Endothelial cell of umbilical vein (primary cell): ENCODE data around the gene CAMKK2. TPM values are rescaled to one million over a fixed set of nuclear protein-coding genes. Genes with fewer than 3 reads are reported as not detected.

ENCODE experiments used
- BruUV-seq: library from RNA; stranded (reverse); fragments of 400-500 nt; replicated peaks from 2 replicates; lab custom pipeline; 2021; lab: Mats Ljungman, UMichigan
- CTCF ChIA-PET: fragments of 300-600, 350-600 bp; sonication (Branson Sonifier 250); formaldehyde crosslinking; loops from one replicate; lab custom pipeline; 2021; ENCODE audit warnings: antibody characterized with exemption, inconsistent platforms; lab: Charles Lee
- POLR2A ChIA-PET: fragments of 300-600, 350-600 bp; sonication (Branson Sonifier 250); formaldehyde crosslinking; loops from one replicate; lab custom pipeline; 2021; ENCODE audit warnings: antibody characterized with exemption, inconsistent platforms; lab: Charles Lee
- DNase-seq: peaks from one replicate; pipeline ENCODE4 v3.0.0-alpha.2; 2011; ENCODE audit warnings: low read depth, low spot score
- FAIRE-seq: peaks from 2 replicates; lab custom pipeline; 2011; peaks lifted over from hg19 to GRCh38; lab: Jason Lieb, UNC
- H2AFZ ChIP-seq: 2 replicates; pipeline ENCODE4 v1.6.0; 2012; ENCODE audit warnings: low read depth, low read length, control low read depth, inconsistent platforms
- H3K27ac ChIP-seq: 2 replicates; pipeline ENCODE4 v1.5.1; 2011; ENCODE audit warnings: low read depth, mild to moderate bottlenecking, control low read depth, low read length, moderate library complexity; ENCODE audit not compliant: insufficient read depth
- H3K27me3 ChIP-seq, 2 experiments: 2 replicates each; pipeline versions ENCODE4 v1.6.0 to v1.6.1; 2011; ENCODE audit warnings: low read length in 2 of 2, mixed read lengths in 1 of 2; ENCODE audit not compliant: control insufficient read depth in 2 of 2, insufficient read depth in 2 of 2
- H3K36me3 ChIP-seq, 2 experiments: 2 replicates in 1 of 2; 3 replicates in 1 of 2; pipeline ENCODE4 v1.5.1; 2011; ENCODE audit warnings: low read length in 2 of 2, mild to moderate bottlenecking in 1 of 2, moderate library complexity in 1 of 2; ENCODE audit not compliant: control insufficient read depth in 2 of 2, insufficient read depth in 2 of 2; ENCODE audit errors: extremely low read depth in 1 of 2
- H3K4me1 ChIP-seq: 3 replicates; pipeline ENCODE4 v1.5.1; 2011; ENCODE audit warnings: mild to moderate bottlenecking, low read length; ENCODE audit not compliant: control insufficient read depth, insufficient read depth; ENCODE audit errors: extremely low read depth
- H3K4me2 ChIP-seq: 2 replicates; pipeline ENCODE4 v1.6.1; 2011; ENCODE audit warnings: low read length, control low read depth, mixed read lengths; ENCODE audit not compliant: insufficient read depth
- H3K4me3 ChIP-seq, 3 experiments: fragments of 200-600 bp in 1 of 3; sonication (generic), shearing (Covaris generic) in 1 of 3; replicated peaks in 1 of 3; 2 replicates each; pipeline ENCODE4 v1.5.1; 2011 to 2016; ENCODE audit warnings: control low read depth in 3 of 3, low read length in 3 of 3, mild to moderate bottlenecking in 2 of 3, inconsistent platforms in 1 of 3, low read depth in 1 of 3, moderate library complexity in 1 of 3; ENCODE audit not compliant: insufficient read depth in 1 of 3
- H3K79me2 ChIP-seq: 2 replicates; pipeline ENCODE4 v1.6.0; 2012; ENCODE audit warnings: low read length, inconsistent platforms; ENCODE audit not compliant: control insufficient read depth, insufficient read depth
- H3K9ac ChIP-seq: replicated peaks from 2 replicates; pipeline ENCODE3; 2011; ENCODE audit warnings: low read length, control low read depth; ENCODE audit not compliant: insufficient read depth; ENCODE audit errors: extremely low read depth
- H3K9me1 ChIP-seq: replicated peaks from 3 replicates; pipeline ENCODE4 v1.6.0; 2011; ENCODE audit warnings: mild to moderate bottlenecking, low read length; ENCODE audit not compliant: control insufficient read depth, insufficient read depth; ENCODE audit errors: extremely low read depth
- H3K9me3 ChIP-seq: replicated peaks from 2 replicates; pipeline ENCODE4 v1.5.1; 2012; ENCODE audit warnings: low read length, inconsistent platforms; ENCODE audit not compliant: control insufficient read depth, insufficient read depth
- H4K20me1 ChIP-seq: replicated peaks from 2 replicates; pipeline ENCODE3; 2011; ENCODE audit warnings: mild to moderate bottlenecking, low read length; ENCODE audit not compliant: control insufficient read depth, insufficient read depth; ENCODE audit errors: extremely low read depth
- EZH2 ChIP-seq: IDR thresholded peaks from 2 replicates; pipeline ENCODE4 v1.6.1; 2012; ENCODE audit warnings: borderline replicate concordance, low read depth, mild to moderate bottlenecking, moderate library complexity, low read length, inconsistent platforms; ENCODE audit not compliant: severe bottlenecking
- FOS ChIP-seq: IDR thresholded peaks from 2 replicates; pipeline ENCODE4 v1.6.1; 2011; ENCODE audit warnings: mild to moderate bottlenecking, low read length, moderate library complexity, borderline replicate concordance; ENCODE audit not compliant: insufficient read depth
- GATA2 ChIP-seq: IDR thresholded peaks from 2 replicates; pipeline ENCODE4 v1.7.0; 2011; ENCODE audit warnings: low read depth, mild to moderate bottlenecking, moderate library complexity, mixed read lengths, low read length; ENCODE audit not compliant: insufficient read length, insufficient read depth
- JUN ChIP-seq: IDR thresholded peaks from 2 replicates; pipeline ENCODE4 v1.6.1; 2011; ENCODE audit warnings: borderline replicate concordance, low read depth; ENCODE audit not compliant: insufficient read length, insufficient read depth
- MYC ChIP-seq: IDR thresholded peaks from one replicate; pipeline ENCODE4 v1.6.1; 2011; ENCODE audit warnings: mild to moderate bottlenecking, low read depth, low read length
- POLR2A ChIP-seq: IDR thresholded peaks from 2 replicates; pipeline ENCODE4 v1.6.1; 2012; ENCODE audit warnings: low read depth, mild to moderate bottlenecking, control low read depth, low read length
- POLR2AphosphoS5 ChIP-seq: IDR thresholded peaks from 2 replicates; pipeline ENCODE4 v1.6.1; 2012; ENCODE audit warnings: low read depth, mild to moderate bottlenecking, control low read depth, low read length, moderate library complexity; ENCODE audit not compliant: insufficient read depth
- dilution Hi-C: fragments of 300-500 bp; cut with MboI; formaldehyde crosslinking; loops from one replicate; pipeline ENCODE4 v1.15.0; 2019; ENCODE audit warnings: low sequenced_read_pairs; ENCODE audit not compliant: extremely low pct_ligation_motif_present
- intact Hi-C: fragments of 100-400 bp; cut with micrococcal nuclease; formaldehyde crosslinking; loops from one replicate; pipeline ENCODE4 v1.10.0; 2022
- polyA plus RNA-seq, 4 experiments: library from polyadenylated mRNA; depleted of rRNA in 3 of 4; stranded (reverse) in 3 of 4; unstranded in 1 of 4; fragments of >200 nt; gene quantifications; 2 replicates each; pipeline versions ENCODE4 v1.2.1 to v1.2.3, GENCODE V29; 2011 to 2012; ENCODE audit warnings: missing spikeins in 1 of 4
- total RNA-seq: library from RNA; stranded (reverse); gene quantifications from 2 replicates; pipeline ENCODE4 v1.2.3, GENCODE V29; 2021
- TF ChIP-seq, protein P1 (sequence below): IDR thresholded peaks from 2 replicates; pipeline ENCODE4 v1.6.1; 2011; ENCODE audit not compliant: insufficient read depth, insufficient read length
- TF ChIP-seq, protein P2 (sequence below), 2 donors: IDR thresholded peaks; 1 replicate in 1 of 2; 2 replicates in 1 of 2; pipeline ENCODE4 v1.5.1; 2011; ENCODE audit warnings: low read length in 2 of 2, mild to moderate bottlenecking in 2 of 2, moderate library complexity in 2 of 2, control low read depth in 1 of 2, inconsistent platforms in 1 of 2, low read depth in 1 of 2; ENCODE audit not compliant: insufficient read depth in 1 of 2; ENCODE audit errors: extremely low read depth in 1 of 2

The CAMKK2 gene
- total and polyA plus RNA-seq, 2 donors (not counting 3 experiments of a cell fraction or from before 2014, with no cell fraction given), result 32.5 to 45.0 TPM

DNA sequence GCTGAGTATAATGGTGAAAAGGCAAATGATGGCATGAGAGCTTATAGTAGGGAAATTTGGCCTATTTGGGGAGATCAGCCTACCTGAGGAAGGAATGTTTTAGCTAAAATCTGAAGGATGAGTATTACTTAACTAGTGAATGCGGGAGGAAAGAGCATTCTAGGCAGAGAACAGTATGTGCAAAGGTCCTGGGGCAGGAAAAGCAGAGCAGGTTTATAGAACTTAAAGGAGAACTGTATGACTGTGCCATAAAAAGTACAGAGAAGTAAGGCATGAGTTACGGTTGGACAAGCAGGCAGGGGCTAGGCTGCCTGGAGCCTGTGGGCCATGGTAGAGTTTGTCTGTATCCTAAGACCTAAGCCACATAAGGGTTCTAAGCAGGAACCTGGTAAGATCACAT is 108.3 kb downstream of the CAMKK2 start:
- DNase-seq (no peak), FAIRE-seq (no peak)
- Histone ChIP-seq H3K9ac (no peak overlapping the region), H3K9me1 (no peaks in the 10 kb centered on the region), H3K27ac (peak overlapping the region; percentile 72), H3K27me3 (no peaks in the 10 kb centered on the region), H3K4me3 (no peak overlapping the region), H3K4me2 (no peak overlapping the region), H2AFZ (no peak overlapping the region), H3K79me2 (no peaks in the 10 kb centered on the region), H4K20me1 (no peaks in the 10 kb centered on the region), H3K36me3 (no peaks in the 10 kb centered on the region), H3K4me1 (peaks cover 51% of the 10 kb centered on the region), H3K9me3 (no peaks in the 10 kb centered on the region)
- TF ChIP-seq MYC (no peak), FOS (no peak), POLR2AphosphoS5 (no peak), JUN (no peak), EZH2 (no peak), GATA2 (no peak), POLR2A (no peak)
- TF ChIP-seq, protein P1, sequence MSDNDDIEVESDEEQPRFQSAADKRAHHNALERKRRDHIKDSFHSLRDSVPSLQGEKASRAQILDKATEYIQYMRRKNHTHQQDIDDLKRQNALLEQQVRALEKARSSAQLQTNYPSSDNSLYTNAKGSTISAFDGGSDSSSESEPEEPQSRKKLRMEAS, result no peak
- TF ChIP-seq, protein P2, sequence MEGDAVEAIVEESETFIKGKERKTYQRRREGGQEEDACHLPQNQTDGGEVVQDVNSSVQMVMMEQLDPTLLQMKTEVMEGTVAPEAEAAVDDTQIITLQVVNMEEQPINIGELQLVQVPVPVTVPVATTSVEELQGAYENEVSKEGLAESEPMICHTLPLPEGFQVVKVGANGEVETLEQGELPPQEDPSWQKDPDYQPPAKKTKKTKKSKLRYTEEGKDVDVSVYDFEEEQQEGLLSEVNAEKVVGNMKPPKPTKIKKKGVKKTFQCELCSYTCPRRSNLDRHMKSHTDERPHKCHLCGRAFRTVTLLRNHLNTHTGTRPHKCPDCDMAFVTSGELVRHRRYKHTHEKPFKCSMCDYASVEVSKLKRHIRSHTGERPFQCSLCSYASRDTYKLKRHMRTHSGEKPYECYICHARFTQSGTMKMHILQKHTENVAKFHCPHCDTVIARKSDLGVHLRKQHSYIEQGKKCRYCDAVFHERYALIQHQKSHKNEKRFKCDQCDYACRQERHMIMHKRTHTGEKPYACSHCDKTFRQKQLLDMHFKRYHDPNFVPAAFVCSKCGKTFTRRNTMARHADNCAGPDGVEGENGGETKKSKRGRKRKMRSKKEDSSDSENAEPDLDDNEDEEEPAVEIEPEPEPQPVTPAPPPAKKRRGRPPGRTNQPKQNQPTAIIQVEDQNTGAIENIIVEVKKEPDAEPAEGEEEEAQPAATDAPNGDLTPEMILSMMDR (IDR thresholded peaks at IDR 0.05; ENCODE audit: extremely low read depth in 1 of 2, insufficient read depth in 1 of 2, low read depth in 1 of 2, low read length in 2 of 2), result no peak
- ChIA-PET POLR2A (interaction anchor here (1.0 kb wide), 1 partner anchor 16 kb away, joined by 3 read pairs; no protein-coding TSS in a partner anchor), CTCF (no interaction called here)
- dilution Hi-C loops, result no loop called here
- intact Hi-C loops, result no loop called here
- no TSS peak for BruUV-seq

Other genes starting within 250 kb of the CAMKK2 start
- 5.1 and 8.1 TPM in 2 replicates for gene P2RX7, start 163.8 kb downstream of the CAMKK2 start, total RNA-seq
- gene P2RX7, start 163.8 kb downstream of the CAMKK2 start, polyA plus RNA-seq, result 0.80 and 1.3 TPM in 2 replicates
- gene P2RX4, start 86.6 kb downstream of the CAMKK2 start, total RNA-seq, result 72.8 and 116 TPM in 2 replicates
- 92.8 and 125 TPM in 2 replicates for gene P2RX4, start 86.6 kb downstream of the CAMKK2 start, polyA plus RNA-seq
- gene ANAPC5, start 55.7 kb upstream of the CAMKK2 start, total RNA-seq, result 129 and 133 TPM in 2 replicates
- gene ANAPC5, start 55.7 kb upstream of the CAMKK2 start, polyA plus RNA-seq, result 156 and 168 TPM in 2 replicates
- 51.1 and 57.1 TPM in 2 replicates for gene RNF34, start 103.4 kb upstream of the CAMKK2 start, total RNA-seq
- 31.9 and 37.6 TPM in 2 replicates for gene RNF34, start 103.4 kb upstream of the CAMKK2 start, polyA plus RNA-seq